Epithelial cell of esophagus (primary cell): ENCODE measurements around the gene CEMIP.

Experiments used
- DNase-seq: peaks from one replicate; pipeline ENCODE4 v3.0.0; 2010; ENCODE audit warnings: low read depth
- H3K4me3 ChIP-seq: 2 replicates; pipeline ENCODE4 v1.5.1; 2011; ENCODE audit warnings: mild to moderate bottlenecking, low read length, control low read depth
- TF ChIP-seq, protein P1 (sequence below): IDR thresholded peaks from 2 replicates; pipeline ENCODE4 v1.5.1; 2011; ENCODE audit warnings: low read depth, mild to moderate bottlenecking, low read length, control low read depth, inconsistent platforms; ENCODE audit not compliant: insufficient read depth; ENCODE audit errors: missing control alignments

The CEMIP gene

DNA sequence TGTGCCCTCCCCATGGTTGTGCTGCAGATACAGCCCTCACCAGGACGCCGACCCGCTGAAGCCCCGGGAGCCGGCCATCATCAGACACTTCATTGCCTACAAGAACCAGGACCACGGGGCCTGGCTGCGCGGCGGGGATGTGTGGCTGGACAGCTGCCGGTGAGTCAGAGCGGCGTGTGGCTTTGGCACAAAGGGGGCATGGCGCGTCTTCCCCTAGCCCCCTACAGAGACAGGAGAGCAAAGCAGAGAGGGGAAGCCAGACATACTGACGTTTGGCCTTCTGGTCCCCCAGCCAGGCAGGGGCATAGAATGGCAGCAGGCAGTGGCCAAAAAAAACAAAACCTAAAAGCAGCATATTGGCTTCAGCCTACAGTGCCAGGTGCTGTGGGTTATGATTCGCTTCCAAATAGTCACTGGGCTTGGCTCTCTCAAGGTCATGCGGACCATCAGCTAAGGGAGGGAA lies 146.5 kb downstream of the CEMIP start:
- H3K4me3 ChIP-seq, result no peak overlapping the region
- DNase-seq, result no peak
- TF ChIP-seq, protein P1, sequence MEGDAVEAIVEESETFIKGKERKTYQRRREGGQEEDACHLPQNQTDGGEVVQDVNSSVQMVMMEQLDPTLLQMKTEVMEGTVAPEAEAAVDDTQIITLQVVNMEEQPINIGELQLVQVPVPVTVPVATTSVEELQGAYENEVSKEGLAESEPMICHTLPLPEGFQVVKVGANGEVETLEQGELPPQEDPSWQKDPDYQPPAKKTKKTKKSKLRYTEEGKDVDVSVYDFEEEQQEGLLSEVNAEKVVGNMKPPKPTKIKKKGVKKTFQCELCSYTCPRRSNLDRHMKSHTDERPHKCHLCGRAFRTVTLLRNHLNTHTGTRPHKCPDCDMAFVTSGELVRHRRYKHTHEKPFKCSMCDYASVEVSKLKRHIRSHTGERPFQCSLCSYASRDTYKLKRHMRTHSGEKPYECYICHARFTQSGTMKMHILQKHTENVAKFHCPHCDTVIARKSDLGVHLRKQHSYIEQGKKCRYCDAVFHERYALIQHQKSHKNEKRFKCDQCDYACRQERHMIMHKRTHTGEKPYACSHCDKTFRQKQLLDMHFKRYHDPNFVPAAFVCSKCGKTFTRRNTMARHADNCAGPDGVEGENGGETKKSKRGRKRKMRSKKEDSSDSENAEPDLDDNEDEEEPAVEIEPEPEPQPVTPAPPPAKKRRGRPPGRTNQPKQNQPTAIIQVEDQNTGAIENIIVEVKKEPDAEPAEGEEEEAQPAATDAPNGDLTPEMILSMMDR, result no peak

DNA sequence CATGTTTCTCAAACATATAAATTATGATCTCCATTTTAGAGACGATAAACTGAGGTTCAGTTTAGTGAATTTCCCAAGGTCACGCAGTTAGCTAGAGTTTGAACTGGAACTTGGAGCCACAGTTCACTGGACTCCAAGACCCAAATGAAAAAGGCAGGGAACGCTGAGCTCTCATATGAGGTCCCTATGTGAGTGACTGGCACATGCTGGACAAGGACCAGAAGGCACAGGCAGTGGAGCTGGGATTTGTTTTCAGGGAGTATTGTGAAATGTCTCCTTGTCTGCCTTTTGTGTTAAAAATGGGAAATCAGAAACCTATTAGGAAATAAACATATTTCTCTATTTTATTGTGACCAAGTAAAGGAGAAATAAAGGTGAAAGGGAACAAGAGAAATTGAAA lies 147.0 kb downstream of the CEMIP start:
- H3K4me3 ChIP-seq, result no peak overlapping the region
- no peak for DNase-seq
- TF ChIP-seq, protein P1, result no peak

DNA sequence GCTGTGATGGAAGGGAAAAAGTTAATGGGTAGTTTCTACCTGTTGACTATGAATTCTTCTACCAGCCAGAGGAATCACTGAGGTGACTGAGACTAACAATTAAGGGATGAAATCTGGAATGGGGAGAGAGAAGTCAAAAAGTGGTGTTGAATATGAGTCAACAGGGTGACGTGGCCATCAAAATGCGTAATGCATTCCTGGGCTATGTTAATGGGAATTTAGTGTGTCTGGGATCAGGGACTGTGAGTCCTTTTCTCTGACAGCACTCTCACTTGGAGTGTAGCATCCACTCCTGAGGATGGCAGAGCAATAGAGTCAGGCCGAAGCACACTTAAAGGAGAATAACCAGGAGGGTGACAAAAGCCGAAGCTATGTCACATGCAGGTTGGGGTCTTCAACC lies 150.1 kb downstream of the CEMIP start:
- DNase-seq, result peak; percentile 71
- H3K4me3 ChIP-seq, result no peak overlapping the region
- TF ChIP-seq, protein P1, result no peak

DNA sequence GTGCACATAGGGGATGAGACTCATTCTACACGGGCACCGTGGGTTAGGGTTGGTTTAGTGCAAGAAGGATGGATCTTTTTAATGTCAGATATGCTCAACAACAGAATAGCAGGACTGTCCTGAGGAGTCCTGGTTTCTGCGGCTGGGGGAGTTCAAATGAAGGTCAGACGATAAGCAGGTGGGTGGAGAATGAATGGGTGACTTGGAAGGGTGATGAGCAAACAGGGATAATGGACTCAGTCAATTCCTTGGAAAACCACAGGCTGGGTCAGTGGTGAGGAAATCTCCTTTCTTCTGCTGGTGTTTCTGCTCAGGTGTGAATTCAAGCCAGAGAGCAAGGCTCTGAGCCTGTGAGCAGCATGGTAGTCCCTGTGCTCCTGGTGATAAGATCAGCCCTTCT lies 150.5 kb downstream of the CEMIP start:
- no peak overlapping the region for H3K4me3 ChIP-seq
- TF ChIP-seq, protein P1, result no peak
- peak; percentile 10 for DNase-seq

DNA sequence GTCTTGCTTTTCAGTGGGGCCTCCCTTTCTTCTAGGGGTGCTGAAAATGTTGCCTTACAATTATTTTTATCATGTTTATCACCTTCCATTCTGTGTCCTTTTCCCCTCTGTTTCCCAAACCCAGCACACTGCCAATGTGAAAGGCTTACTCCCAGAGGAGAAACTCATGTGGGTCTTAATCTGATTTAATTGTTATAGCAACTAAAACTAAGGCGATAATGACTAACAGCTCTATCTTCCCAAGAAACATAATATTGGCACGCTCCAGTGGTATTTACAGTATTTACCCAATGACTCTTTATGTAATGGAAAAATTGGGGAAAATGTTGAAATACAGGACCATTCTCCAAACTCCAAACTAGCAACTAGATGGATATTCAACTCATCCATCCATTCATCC lies 152.0 kb downstream of the CEMIP start:
- TF ChIP-seq, protein P1, result no peak
- DNase-seq, result no peak
- H3K4me3 ChIP-seq, result no peak overlapping the region

DNA sequence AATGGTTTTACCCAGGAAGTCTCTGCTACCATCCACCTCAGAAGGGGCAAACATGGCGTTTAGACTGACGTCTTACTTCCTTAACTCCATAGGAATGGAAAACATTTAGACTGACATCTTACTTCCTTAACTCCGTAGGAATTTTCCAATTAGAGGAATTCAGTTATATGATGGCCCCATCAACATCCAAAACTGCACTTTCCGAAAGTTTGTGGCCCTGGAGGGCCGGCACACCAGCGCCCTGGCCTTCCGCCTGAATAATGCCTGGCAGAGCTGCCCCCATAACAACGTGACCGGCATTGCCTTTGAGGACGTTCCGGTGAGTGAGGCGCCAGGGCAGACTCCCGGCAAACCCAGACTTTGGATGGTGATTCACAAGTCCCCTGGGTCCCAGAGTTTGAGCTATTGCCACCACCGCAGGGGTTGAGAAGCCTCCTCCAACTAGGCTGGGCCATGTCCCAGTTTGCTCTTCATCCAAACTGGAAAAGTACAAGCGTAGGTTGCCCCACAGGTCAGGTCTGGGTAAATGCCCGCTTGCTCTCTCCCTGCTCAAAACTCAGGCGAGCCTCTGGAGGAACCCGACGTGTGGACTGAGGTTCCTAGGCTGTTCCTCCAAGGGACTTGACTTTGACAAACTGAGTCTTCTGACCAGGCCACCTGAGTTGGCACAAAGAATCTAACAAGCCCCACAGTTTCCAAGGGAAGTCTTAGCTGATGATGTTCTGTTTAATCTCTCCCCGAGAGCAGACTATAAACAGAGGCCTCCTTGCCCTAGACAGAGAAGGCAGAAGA lies 152.7 kb downstream of the CEMIP start:
- no peak for DNase-seq
- TF ChIP-seq, protein P1, result no peak
- no peak overlapping the region for H3K4me3 ChIP-seq

DNA sequence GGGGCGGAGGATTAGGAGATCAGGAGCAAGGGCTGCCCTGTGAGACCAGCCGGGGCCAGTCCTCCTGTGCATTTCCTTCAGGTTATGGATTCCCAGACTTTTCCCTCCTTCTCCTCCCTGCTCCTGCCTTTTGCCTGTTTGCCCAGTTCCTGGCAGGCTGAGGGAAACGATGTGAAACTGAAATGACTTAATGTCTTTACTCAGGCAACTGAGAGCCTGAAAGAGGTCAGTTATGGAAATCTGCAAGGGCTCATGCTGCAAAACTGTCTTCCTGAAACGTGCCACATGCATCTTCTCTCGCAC lies 153.3 kb downstream of the CEMIP start:
- no peak for DNase-seq
- TF ChIP-seq, protein P1, result no peak
- no peak overlapping the region for H3K4me3 ChIP-seq
